DND-41 (cell line): ENCODE results near the gene TMEM91.

ENCODE experiments used
- ATAC-seq: fragments of 200-7000 bp; cut with Tn5 transposase; 3 replicates; pipeline ENCODE4 v1.9.1; 2021; ENCODE audit warnings: low read depth; ENCODE audit not compliant: insufficient read depth
- DNase-seq: peaks from one replicate; pipeline ENCODE4 v3.0.0-alpha.2; 2020
- H2AFZ ChIP-seq: 2 replicates; pipeline ENCODE4 v1.6.0; 2012; ENCODE audit warnings: low read depth, low read length
- H3K27ac ChIP-seq: 2 replicates; pipeline ENCODE4 v1.5.1; 2012; ENCODE audit warnings: low read length, inconsistent platforms
- H3K27me3 ChIP-seq: fragments of 200-600 bp; sonication (generic); 2 replicates; pipeline ENCODE4 v1.6.0; 2012; ENCODE audit warnings: low read length, mild to moderate bottlenecking, inconsistent platforms; ENCODE audit not compliant: insufficient read depth, poor library complexity
- H3K36me3 ChIP-seq: 2 replicates; pipeline ENCODE4 v1.5.1; 2012; ENCODE audit warnings: low read length, inconsistent platforms; ENCODE audit not compliant: insufficient read depth
- H3K4me1 ChIP-seq: 2 replicates; pipeline ENCODE4 v1.5.1; 2012; ENCODE audit warnings: mild to moderate bottlenecking, low read length; ENCODE audit not compliant: insufficient read depth
- H3K4me2 ChIP-seq: 2 replicates; pipeline ENCODE4 v1.6.0; 2012; ENCODE audit warnings: mild to moderate bottlenecking, moderate library complexity, low read length, inconsistent platforms; ENCODE audit not compliant: insufficient read depth
- H3K4me3 ChIP-seq, 2 experiments: fragments of 200-600 bp in 1 of 2; shearing (Covaris generic) in 1 of 2; 2 replicates each; pipeline ENCODE4 v1.5.1; 2012 to 2016; ENCODE audit warnings: inconsistent platforms in 2 of 2, low read length in 2 of 2, mild to moderate bottlenecking in 2 of 2, low read depth in 1 of 2, moderate library complexity in 1 of 2
- H3K79me2 ChIP-seq: 2 replicates; pipeline ENCODE4 v1.6.0; 2012; ENCODE audit warnings: low read length, inconsistent platforms; ENCODE audit not compliant: insufficient read depth
- H3K9ac ChIP-seq: 2 replicates; pipeline ENCODE4 v1.6.0; 2012; ENCODE audit warnings: low read depth, mild to moderate bottlenecking, inconsistent platforms, low read length, moderate library complexity
- H3K9me3 ChIP-seq: 2 replicates; pipeline ENCODE4 v1.5.1; 2012; ENCODE audit warnings: low read length, moderate library complexity, mild to moderate bottlenecking, inconsistent platforms; ENCODE audit not compliant: insufficient read depth, severe bottlenecking
- H4K20me1 ChIP-seq: 2 replicates; pipeline ENCODE4 v1.6.0; 2012; ENCODE audit warnings: low read length; ENCODE audit not compliant: insufficient read depth
- CTCF ChIP-seq: IDR thresholded peaks from 2 replicates; pipeline ENCODE4 v1.5.1; 2012; ENCODE audit warnings: borderline replicate concordance, low read length, moderate library complexity, mild to moderate bottlenecking; ENCODE audit not compliant: poor library complexity, severe bottlenecking; ENCODE audit errors: extremely low read depth
- EZH2 ChIP-seq: IDR thresholded peaks from 3 replicates; pipeline ENCODE4 v1.6.1; 2012; ENCODE audit warnings: borderline replicate concordance, low read depth, mild to moderate bottlenecking, moderate library complexity, low read length, inconsistent platforms; ENCODE audit not compliant: severe bottlenecking

Gene TMEM91

GRCh38 chr19:41330946-41331678, 45.2 kb upstream of the TMEM91 start:
- H4K20me1 ChIP-seq, result peaks cover 41% of the 10 kb centered on the region
- H3K4me2 ChIP-seq, result no peak overlapping the region
- ATAC-seq (no peak), DNase-seq (no peak)
- H3K9me3 ChIP-seq, result no peaks in the 10 kb centered on the region
- peaks cover 85% of the 10 kb centered on the region for H3K36me3 ChIP-seq
- H3K27ac ChIP-seq, result no peak overlapping the region
- TF ChIP-seq EZH2, result no peak
- no peak for TF ChIP-seq CTCF
- H3K4me3 ChIP-seq, result no peak overlapping the region
- no peaks in the 10 kb centered on the region for H3K27me3 ChIP-seq
- no peak overlapping the region for H2AFZ ChIP-seq
- H3K4me1 ChIP-seq, result no peaks in the 10 kb centered on the region
- H3K9ac ChIP-seq, result no peak overlapping the region
- H3K79me2 ChIP-seq, result peaks cover 26% of the 10 kb centered on the region

- H3K36me3 ChIP-seq, result peaks cover 82% of the 10 kb centered on the region
- H4K20me1 ChIP-seq, result peaks cover 34% of the 10 kb centered on the region
- H2AFZ ChIP-seq, result no peak overlapping the region
- H3K27me3 ChIP-seq, result no peaks in the 10 kb centered on the region
- TF ChIP-seq CTCF, result no peak
- no peak for TF ChIP-seq EZH2
- H3K9me3 ChIP-seq, result no peaks in the 10 kb centered on the region
- DNase-seq, result no peak
- H3K9ac ChIP-seq, result no peak overlapping the region
- H3K79me2 ChIP-seq, result peaks cover 19% of the 10 kb centered on the region
- H3K4me1 ChIP-seq, result no peaks in the 10 kb centered on the region
- H3K4me3 ChIP-seq, result no peak overlapping the region
- ATAC-seq, result no peak
- H3K27ac ChIP-seq, result no peak overlapping the region
- H3K4me2 ChIP-seq, result no peak overlapping the region
Measured at GRCh38 chr19:41332000-41332399, 44.3 kb upstream of the TMEM91 start.

GRCh38 chr19:41332468-41332867, 43.9 kb upstream of the TMEM91 start:
- H4K20me1 ChIP-seq, result peaks cover 29% of the 10 kb centered on the region
- peaks cover 81% of the 10 kb centered on the region for H3K36me3 ChIP-seq

More at GRCh38 chr19:41332468-41332867, 43.9 kb upstream of the TMEM91 start:
- no peak overlapping the region for H3K4me3 ChIP-seq
- H3K9me3 ChIP-seq, result no peaks in the 10 kb centered on the region
- DNase-seq (no peak), ATAC-seq (no peak)
- H3K27ac ChIP-seq, result no peak overlapping the region
- no peak overlapping the region for H2AFZ ChIP-seq
- peaks cover 17% of the 10 kb centered on the region for H3K79me2 ChIP-seq
- H3K9ac ChIP-seq, result no peak overlapping the region
- H3K4me2 ChIP-seq, result no peak overlapping the region
- no peaks in the 10 kb centered on the region for H3K4me1 ChIP-seq
- TF ChIP-seq CTCF, result no peak
- H3K27me3 ChIP-seq, result no peaks in the 10 kb centered on the region
